Measurements from ENCODE around the gene TTC13.

GRCh38 chr1:230866171-230867070 lies 112.2 kb downstream of the TTC13 start:
- TF ChIP-seq, protein P1, sequence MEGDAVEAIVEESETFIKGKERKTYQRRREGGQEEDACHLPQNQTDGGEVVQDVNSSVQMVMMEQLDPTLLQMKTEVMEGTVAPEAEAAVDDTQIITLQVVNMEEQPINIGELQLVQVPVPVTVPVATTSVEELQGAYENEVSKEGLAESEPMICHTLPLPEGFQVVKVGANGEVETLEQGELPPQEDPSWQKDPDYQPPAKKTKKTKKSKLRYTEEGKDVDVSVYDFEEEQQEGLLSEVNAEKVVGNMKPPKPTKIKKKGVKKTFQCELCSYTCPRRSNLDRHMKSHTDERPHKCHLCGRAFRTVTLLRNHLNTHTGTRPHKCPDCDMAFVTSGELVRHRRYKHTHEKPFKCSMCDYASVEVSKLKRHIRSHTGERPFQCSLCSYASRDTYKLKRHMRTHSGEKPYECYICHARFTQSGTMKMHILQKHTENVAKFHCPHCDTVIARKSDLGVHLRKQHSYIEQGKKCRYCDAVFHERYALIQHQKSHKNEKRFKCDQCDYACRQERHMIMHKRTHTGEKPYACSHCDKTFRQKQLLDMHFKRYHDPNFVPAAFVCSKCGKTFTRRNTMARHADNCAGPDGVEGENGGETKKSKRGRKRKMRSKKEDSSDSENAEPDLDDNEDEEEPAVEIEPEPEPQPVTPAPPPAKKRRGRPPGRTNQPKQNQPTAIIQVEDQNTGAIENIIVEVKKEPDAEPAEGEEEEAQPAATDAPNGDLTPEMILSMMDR (IDR thresholded peaks at IDR 0.05), result no peak
- no peak for TF ChIP-seq POLR2A (IDR thresholded peaks at IDR 0.05; ENCODE audit: low read depth)
